NCI-H128 (cell line): ENCODE data around the gene ALOX12.
"Not testable (repeated sequence)": the region's sequence is repeated elsewhere in the genome, so short reads cannot be mapped to it uniquely, and the experiment has no call there.

Source experiments
- DNase-seq: peaks from one replicate; lab custom pipeline; 2025; ENCODE audit not compliant: unreplicated experiment; lab: John Stamatoyannopoulos, UW

The ALOX12 gene, protein sequence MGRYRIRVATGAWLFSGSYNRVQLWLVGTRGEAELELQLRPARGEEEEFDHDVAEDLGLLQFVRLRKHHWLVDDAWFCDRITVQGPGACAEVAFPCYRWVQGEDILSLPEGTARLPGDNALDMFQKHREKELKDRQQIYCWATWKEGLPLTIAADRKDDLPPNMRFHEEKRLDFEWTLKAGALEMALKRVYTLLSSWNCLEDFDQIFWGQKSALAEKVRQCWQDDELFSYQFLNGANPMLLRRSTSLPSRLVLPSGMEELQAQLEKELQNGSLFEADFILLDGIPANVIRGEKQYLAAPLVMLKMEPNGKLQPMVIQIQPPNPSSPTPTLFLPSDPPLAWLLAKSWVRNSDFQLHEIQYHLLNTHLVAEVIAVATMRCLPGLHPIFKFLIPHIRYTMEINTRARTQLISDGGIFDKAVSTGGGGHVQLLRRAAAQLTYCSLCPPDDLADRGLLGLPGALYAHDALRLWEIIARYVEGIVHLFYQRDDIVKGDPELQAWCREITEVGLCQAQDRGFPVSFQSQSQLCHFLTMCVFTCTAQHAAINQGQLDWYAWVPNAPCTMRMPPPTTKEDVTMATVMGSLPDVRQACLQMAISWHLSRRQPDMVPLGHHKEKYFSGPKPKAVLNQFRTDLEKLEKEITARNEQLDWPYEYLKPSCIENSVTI

DNA sequence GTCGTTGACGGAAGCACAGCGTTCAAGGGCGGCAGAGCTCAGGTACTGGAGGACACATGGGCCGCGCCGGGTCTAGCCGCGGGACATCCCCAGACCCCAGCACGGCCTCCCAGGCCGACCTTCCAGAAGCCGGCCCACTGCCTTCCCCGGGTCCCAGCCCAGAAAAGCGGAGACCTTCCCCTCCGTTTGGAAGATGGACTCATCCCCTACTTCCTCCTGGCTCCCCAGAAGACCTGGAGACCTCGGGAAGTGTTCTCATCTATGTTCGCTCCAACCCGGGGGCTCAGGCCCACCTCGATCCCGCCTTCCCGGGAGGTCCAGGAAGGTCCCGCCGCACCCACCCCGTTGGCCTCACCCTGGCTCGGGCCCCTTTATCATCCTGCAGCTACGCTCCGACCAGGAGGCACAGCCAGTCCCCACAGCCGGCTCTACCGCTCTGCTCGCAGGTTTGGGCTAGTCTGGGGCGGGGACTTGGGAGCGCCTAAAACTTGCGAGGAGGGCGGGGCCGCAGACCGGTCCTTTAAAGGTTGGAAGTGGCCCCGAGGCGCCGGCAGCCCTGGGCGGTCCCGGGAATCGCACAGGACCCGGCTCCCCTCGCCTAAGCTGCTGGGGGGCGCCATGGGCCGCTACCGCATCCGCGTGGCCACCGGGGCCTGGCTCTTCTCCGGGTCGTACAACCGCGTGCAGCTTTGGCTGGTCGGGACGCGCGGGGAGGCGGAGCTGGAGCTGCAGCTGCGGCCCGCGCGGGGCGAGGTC, at the start of gene ALOX12:
Gene ALOX12, plus strand, starts transcription at position 550 of the 756 bp plus-strand sequence. Its CDS starts 69 bp downstream, at position 619.
- DNase-seq, result no peak

DNA sequence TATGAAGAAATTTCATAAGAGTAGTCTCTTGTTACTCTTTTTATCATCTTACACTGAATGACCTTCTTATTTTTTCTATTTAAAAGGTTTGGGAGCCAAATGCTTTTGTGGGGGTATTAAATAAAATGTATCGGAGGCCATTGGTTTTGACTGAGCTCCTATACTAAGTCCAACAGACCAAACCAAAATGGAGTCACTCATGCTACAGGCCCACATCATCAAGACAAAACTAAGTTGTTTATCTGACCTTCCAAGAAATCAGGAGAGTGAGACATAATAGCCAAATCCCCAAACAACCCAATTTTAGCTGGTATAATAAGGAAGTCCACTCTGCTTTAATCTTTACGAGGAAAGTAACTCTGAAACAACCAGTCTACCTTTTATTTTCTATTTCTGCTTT, 48.1 kb upstream of the ALOX12 start:
- DNase-seq, result no peak

DNA sequence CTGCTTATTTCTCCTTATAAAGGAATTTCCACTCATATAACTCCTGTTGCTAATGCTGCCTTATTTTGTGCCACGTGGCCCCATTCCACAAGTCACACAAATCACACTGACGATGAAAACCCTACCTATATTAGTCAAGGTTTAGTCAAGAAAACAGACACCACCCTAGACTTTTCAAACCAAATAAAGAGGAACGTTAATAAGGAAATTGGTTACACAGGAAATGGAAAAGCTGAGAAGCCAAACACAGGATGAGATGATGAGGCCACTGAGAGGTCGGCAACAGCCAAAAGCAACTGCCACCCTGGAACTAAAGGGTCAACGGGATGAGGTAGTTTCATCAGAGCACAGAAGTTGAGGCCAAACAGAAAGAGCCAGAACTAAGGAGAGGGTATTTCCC, 47.3 kb upstream of the ALOX12 start:
- no peak for DNase-seq

DNA sequence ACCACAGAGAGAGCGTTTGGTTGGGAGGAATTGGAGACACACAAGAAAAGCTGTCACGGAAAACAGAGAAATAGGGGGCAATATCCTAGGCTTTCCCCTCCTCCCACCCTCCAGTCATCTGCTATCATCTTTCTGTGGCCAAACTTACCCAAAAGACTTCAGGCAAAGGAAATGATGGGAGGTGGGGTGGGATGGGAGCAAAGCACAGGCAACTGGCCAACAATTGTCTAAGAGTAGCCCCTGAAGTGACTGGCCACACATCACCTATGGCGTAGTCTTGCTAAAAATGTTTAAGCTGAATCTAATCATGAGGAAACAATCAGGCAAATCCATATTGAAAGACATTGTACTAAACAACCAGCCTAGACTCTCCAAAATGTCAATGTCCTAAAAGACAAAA, 46.9 kb upstream of the ALOX12 start:
- DNase-seq, result no peak

DNA sequence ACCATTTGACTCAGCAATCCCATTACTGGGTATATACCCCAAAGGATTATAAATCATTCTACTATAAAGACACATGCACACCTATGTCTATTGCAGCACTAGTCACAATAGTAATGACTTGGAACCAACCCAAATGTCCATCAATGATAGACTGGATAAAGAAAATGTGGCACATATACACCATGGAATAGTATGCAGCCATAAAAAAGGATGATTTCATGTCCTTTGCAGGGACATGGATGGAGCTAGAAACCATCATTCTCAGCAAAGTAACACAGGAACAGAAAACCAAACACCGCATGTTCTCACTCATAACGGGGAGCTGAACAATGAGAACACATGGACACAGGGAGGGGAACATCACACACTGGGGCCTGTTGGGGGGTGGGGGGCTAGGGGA, 44.9 kb upstream of the ALOX12 start:
- DNase-seq, result not testable (repeated sequence)

DNA sequence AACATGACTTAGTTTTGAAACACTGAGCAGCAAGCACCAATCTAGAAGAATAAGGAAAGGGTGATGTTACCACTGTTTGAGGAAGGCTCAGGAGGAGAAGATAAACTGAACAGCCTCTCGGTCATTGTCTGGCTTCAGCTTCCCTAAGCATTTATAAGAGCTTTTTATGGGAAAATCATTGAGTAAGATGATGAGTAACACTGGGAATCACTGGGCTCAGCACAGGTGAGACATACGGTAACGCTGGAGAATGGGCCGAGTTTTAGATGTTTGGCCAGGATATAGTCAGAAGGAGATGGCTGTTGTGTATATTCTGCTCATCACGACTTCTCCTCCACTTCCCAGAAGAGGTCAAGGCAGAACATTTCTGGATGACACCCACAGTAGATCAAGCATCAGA, 42.2 kb upstream of the ALOX12 start:
- DNase-seq, result no peak

DNA sequence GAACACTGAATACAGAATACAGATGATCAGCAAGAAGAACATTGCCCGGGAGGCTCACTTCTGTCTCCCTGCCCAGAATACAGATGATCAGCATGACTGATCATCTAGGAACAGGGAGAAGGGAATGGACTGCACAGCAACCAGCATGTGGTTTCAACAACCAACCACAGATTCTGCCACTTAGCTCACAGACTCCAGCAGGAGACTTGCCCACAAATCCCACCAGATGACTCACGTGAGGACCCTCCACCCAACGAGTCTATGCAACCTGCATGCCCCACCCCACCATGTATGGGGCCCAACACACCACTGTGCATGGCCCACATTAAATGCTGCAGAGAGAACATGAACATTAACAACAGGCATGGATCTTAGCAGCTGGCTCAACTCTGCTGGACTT, 36.1 kb upstream of the ALOX12 start:
- no peak for DNase-seq

DNA sequence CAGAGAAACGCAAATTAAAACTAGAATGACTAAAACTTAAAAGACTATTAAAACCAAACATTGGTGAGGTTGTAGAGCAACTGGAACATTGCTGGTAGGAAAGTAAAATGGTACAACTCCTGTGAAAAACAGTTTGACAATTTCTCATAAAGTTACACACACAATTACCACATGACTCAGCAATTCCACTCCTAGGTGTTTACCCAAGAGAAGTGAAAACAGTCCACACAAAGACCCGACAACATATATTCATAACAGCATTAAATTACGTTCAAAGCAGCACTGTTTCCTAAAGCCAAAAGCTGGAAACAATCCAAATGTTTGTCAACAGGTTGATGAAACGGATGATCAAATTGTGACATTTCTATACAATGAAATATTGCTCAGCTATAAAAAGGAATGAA, 26.5 kb upstream of the ALOX12 start:
- no peak for DNase-seq

DNA sequence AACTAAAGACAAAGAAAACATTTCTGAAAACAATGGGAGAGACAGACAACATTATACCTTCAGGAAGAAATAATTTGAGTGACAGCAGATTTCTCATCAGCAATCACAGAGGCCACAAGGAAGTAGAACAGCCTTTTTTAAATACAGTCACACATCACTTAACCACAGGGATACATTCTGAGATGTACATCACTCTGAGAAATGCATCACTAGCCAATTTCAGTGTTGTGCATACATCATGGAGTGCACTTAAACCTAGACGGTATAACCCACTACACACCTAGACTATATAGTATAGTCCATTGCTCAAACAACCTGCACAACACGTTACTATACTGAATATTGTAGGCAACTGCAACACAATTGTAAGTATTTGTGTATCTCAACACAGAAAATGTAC, 24.9 kb upstream of the ALOX12 start:
- no peak for DNase-seq

DNA sequence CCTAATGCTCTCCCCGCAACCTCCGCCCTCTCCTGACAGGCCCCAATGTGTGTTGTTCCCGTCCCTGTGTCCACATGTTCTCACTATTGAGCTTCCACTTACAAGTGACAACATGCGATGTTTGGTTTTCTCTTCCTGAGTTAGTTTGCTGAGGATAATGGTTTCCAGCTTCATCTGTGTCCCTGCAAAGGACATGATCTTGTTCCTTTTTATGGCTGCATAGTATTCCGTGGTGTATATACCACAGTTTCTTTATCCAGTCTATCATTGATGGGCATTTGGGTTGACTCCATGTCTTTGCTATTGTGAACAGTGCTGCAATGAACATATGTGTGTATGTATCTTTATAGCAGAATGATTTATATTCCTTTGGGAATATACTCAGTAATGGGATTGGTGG, 16.4 kb upstream of the ALOX12 start:
- not testable (repeated sequence) for DNase-seq

DNA sequence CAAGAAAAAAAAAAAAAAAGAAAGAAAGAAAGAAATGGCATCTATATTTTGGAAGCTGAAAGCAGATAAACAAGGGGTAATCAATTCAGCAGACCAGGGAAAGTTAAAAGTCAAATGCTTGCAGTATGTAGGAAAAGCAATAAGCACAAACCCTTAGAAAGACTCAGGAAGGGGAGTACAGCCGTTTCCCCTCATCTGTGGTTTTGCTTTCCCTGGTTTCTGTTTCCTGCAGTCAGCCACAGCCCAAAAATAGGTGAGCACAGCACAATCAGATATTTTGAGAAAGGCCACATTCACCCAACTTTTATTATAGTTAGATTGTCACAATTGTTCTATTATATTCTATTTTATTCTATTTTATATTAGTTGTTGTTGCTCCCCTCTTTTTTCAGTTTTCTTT, 14.4 kb upstream of the ALOX12 start:
- no peak for DNase-seq

DNA sequence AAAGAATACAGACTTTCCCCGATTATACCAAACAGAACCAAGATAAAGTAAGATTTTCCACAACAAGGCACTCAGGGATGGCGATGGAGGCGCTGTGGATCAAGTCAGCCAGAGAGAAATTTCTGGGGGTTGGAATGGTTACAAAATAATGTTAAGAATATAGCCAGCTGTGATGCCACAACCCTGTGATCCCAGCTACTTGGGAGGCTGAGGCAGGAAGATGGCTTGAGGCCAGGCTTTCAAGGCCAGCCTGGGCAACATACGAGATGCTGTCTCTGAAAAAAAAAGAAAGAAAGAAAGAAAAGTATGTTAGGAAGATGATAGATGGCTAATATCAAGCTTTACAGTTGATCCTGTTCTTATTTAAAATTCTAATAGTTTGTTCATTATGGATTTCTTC, 10.6 kb upstream of the ALOX12 start:
- DNase-seq, result no peak

DNA sequence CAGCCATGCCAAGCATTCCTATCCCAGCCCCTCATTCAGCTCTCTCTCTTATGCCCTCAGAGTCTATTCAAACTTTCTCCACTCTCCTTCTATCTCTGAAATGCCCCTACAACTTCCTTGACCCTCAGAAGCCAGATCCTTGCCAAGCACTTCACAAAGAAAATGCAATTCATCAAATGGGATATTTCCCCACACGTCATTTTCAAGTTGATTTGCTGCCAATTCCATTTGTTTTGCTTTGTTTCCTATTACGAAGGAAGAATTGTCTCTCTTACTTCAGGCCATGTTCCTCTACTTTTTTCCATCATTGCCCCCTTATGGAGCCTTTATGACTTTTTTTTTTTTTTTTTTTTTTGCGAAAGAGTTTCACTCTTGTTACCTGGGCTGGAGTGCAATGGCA, 9.2 kb upstream of the ALOX12 start:
- no peak for DNase-seq

DNA sequence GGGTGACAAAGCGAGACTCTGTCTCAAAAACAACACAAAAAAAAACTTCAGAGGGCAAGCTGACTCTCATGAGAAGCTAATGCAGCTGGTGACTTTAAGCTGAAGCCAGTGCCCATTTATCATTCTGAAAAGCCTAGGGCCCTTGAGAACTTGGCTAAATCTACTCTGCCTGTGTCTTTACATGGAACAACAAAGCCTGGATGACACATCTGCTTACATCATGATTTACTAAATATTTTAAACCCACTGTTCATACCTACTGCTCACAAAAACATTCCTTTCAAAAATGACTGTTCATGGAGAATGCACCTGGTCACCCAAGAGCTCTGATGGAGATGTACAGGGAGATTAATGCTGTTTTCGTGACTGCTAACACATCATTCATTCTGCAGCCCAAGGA, 6.1 kb upstream of the ALOX12 start:
- no peak for DNase-seq

DNA sequence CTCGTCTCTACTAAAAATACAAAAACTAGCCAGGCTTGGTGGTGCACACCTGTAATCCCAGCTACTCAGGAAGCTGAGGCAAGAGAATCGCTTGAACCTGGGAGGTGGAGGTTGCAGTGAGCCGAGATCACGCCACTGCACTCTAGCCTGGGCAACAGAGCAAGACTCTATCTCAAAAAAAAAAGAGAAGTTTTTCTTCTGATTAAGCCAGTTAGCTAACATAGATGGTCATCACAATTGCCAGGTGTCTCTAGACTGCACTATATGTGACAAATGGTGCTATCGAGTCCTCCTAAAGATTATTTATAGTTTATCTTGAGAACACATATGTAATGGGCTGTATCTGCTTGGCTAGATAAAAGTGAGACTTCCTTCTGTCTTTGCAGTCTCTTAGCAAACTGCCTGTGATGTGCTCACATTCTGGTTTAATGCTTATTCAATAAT, 2.2 kb upstream of the ALOX12 start:
- not testable (repeated sequence) for DNase-seq

DNA sequence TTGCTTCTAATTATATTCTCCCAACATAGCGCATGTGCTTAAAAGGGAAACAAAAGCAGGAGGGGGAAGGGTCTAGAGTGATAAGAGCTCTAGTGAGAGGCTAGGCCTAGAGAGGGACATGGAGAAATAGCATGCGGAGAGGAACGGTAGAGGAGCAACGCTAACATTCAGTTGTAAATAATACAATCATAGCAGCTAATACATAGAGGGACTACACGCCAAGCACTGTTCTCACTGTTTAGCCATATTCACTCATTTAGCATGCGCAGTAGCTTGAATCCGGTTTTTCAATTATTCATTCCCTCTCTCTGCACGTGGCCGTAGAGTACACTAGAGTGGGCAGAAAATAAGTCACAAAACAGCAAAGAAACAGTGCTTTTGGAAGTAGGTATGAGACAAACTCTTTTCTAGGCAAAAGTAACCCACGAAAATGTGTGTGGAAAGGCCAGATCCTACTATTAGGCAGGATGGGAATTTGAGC, 1.7 kb upstream of the ALOX12 start:
- DNase-seq, result no peak

DNA sequence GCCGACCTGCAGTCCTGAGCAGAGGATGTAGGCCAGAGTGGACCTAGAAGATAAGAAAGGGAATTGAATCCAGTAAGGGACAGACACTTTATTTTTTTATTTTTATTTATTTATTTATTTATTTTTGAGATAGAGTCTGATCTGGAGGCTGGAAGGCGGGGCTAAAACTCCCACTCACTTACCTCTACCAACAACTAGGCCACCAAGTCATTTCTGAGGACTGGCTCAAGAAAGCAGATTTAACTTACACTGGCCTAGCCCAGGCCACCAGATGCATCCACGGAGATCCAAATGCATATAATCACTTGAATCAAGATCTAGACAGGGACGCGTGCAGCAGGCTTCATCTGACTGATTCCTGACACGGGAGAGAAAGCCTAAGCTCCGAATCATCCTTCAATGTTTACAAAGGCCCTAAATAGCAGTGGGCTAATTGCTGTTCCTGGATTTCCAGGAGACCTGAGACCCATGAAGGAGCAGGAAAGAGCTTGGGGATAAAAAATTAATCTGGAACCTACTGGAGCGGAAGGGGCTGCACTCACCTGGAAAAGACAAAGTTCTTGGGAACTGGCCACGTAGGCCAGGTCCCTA, 1.1 kb upstream of the ALOX12 start:
- DNase-seq, result no peak

DNA sequence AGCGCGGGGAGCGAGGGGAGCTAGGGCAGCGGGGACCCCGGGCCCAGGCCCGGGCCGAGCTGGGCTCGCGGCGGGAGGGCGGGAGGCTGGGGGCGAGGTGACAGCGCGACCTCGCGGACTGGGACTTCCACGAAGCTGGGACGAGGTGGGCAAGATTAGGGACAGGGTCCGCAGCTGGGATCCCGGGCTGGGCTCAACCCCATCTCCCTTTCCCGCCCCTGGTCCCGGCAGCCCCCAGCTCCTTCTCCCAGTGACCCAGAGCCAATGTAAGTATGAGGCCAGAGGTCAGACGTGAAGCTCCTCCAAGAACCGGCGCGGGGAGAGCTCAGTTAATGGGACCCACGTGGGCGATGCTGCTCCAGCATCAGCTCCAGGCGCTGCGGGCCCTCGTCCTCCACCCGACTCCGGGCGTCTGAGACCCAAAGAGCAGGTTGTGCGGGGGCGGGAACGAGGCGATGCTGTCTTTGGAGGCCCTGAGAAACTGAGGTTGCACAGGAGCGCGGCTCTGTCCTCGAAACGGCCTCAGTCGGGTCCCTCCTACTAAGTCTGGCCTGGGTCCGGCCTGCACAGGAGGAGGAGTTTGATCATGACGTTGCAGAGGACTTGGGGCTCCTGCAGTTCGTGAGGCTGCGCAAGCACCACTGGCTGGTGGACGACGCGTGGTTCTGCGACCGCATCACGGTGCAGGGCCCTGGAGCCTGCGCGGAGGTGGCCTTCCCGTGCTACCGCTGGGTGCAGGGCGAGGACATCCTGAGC, 585 bp downstream of the ALOX12 start:
- no peak for DNase-seq

DNA sequence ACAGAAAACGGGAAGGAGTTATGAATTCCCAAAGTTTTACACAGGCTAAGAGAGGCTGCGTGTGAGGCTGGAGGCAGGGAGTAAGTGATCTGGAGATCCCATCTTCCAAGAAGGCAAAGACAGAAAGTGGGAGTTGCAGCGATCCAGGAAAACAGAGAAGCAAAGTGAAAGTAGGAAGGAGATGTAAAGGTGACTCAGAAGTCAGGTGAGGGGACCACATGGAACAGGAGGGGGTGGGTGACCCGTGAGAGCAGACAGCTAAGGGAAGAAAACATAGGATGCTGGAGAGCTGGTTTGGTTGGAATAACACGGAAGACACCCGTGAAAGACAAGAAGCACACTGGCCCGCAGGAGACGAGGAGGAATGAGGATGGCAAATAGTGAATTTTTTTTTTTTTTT, 1.3 kb downstream of the ALOX12 start:
- DNase-seq, result no peak

DNA sequence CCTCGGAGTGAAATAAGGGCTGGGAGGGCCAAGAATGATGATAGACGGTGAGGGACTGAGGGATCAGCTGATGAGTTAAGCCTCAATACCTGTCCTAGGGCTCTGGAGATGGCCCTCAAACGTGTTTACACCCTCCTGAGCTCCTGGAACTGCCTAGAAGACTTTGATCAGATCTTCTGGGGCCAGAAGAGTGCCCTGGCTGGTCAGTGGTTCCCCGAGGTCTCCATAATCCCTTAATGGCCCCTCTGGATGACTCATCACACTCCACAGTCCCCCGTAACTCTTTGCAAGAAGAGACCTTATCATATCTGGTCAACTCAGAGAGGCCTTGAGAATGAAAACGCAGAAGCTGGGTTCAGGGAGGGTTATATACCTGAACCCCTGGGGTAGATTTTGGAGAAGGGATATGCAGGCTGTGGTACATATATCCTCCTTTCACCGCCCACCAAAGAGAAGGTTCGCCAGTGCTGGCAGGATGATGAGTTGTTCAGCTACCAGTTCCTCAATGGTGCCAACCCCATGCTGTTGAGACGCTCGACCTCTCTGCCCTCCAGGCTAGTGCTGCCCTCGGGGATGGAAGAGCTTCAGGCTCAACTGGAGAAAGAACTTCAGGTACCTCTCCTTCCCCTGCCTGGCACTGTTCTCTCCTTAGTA, 3.1 kb downstream of the ALOX12 start:
- no peak for DNase-seq
